AG09309 (cell line): ENCODE data around the gene SORCS1.

Experiments used
- DNase-seq: peaks from one replicate; pipeline ENCODE4 v3.0.0-alpha.2; 2010; ENCODE audit warnings: low read depth
- H3K4me3 ChIP-seq: 2 replicates; pipeline ENCODE4 v1.5.1; 2011; ENCODE audit warnings: mild to moderate bottlenecking, low read depth, low read length, moderate library complexity; ENCODE audit not compliant: control insufficient read depth
- TF ChIP-seq, protein P1 (sequence below): IDR thresholded peaks from 2 replicates; pipeline ENCODE4 v1.5.1; 2011; ENCODE audit warnings: mild to moderate bottlenecking, low read depth, low read length, inconsistent platforms; ENCODE audit not compliant: insufficient read depth, control insufficient read depth; ENCODE audit errors: missing control alignments

Gene SORCS1

DNA sequence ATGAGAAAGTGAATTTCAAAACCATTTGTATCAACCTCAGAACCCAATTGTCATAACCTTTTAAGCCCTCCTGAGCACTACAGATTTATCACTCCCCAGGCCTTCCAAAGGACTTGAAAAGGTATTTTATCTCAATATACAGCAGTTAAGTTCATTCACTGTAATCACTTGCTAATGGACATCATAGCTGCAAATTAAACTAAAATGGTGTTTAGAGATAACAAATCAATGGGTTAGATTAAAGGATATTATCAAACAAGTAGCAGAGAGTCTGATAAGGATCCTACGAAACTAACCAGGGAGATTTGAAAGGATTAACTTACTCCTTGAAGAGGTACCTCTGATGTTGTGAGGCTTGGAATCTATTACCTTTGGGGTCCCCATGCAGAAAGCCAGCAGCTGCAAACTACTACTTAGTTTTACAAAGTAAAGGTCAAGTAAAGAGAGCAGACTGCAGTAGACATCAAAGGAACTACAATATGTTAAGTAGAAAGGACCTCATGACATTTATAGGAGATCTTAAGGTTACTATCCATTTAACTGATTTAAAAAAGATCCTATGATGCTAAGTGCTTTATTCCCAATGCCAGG lies 359.4 kb downstream of the SORCS1 start:
- TF ChIP-seq, protein P1, sequence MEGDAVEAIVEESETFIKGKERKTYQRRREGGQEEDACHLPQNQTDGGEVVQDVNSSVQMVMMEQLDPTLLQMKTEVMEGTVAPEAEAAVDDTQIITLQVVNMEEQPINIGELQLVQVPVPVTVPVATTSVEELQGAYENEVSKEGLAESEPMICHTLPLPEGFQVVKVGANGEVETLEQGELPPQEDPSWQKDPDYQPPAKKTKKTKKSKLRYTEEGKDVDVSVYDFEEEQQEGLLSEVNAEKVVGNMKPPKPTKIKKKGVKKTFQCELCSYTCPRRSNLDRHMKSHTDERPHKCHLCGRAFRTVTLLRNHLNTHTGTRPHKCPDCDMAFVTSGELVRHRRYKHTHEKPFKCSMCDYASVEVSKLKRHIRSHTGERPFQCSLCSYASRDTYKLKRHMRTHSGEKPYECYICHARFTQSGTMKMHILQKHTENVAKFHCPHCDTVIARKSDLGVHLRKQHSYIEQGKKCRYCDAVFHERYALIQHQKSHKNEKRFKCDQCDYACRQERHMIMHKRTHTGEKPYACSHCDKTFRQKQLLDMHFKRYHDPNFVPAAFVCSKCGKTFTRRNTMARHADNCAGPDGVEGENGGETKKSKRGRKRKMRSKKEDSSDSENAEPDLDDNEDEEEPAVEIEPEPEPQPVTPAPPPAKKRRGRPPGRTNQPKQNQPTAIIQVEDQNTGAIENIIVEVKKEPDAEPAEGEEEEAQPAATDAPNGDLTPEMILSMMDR: no peak
- no peak overlapping the region for H3K4me3 ChIP-seq
- no peak for DNase-seq

DNA sequence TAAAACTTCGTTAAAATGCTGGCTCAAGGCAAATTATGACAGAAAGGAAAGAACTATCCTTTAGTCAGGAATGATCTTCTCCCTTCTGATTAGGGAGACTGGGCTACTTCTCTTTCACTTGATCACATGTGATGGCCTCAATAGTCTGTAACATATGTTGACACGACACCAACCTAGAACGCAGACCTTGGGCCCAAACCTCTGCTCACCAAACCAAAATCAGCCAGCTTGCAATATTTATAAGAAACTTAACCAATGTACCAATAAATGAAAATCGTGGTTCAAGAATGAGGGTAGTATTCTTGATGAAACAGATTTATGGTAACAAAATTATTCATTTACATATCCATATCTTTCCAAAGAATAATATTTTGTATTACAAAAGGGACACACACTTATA lies 361.6 kb downstream of the SORCS1 start:
- TF ChIP-seq, protein P1: no peak
- H3K4me3 ChIP-seq: no peak overlapping the region
- no peak for DNase-seq

DNA sequence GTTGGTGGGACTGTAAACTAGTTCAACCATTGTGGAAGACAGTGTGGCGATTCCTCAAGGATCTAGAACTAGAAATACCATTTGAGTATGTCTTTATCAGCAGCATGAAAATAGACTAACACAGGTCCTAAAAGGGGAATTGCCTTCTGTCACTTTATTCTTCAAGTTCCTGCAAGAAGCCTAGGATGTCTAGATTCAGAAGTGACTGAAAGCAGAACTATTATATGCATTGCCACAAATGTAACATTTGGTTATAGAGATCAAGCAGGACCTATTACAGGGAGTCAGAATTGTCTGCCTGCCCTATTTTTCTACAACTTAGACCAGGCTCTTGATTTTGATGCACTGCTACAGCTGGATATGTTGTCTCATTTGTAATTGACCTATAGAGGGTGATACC lies 364.7 kb downstream of the SORCS1 start:
- H3K4me3 ChIP-seq: no peak overlapping the region
- no peak for DNase-seq
- TF ChIP-seq, protein P1: no peak

DNA sequence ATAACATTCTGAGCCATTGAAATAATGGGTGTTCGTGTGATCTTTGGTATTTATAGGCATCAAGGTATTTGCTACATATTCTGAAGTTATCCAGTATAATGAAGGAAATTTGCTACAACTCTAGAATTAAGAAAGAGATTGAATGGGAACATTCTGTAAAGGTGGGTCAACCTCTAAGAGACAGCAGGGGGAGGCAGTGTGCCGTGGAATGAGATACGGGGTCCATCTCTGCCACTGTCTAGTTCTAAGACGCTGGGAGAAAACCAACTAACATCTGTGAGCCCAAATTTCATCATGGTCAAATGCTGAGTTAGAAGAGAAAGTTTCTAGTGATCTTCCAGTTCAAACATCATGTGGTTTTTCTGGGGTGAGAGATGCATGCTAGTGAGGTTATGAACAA lies 368.9 kb downstream of the SORCS1 start:
- no peak for DNase-seq
- TF ChIP-seq, protein P1: no peak
- H3K4me3 ChIP-seq: no peak overlapping the region

DNA sequence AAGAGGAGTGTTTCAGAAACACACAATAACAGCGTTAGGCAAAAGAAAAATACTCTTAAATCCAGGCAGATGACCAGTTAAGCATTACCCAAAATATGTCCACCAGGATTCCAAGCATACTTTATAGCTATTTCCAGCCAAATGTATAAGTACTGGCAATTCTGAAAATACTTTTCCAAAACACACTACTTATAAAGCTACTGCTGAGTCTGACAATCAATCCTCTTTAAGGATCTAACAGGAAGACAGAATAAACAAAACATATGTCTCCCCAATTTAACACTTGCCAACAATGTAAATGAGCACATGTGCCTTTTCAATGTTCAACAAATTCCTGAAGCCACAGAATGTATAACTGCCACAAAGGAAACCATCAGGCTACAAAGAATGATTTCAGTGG lies 370.9 kb downstream of the SORCS1 start:
- no peak for DNase-seq
- H3K4me3 ChIP-seq: no peak overlapping the region
- TF ChIP-seq, protein P1: no peak

DNA sequence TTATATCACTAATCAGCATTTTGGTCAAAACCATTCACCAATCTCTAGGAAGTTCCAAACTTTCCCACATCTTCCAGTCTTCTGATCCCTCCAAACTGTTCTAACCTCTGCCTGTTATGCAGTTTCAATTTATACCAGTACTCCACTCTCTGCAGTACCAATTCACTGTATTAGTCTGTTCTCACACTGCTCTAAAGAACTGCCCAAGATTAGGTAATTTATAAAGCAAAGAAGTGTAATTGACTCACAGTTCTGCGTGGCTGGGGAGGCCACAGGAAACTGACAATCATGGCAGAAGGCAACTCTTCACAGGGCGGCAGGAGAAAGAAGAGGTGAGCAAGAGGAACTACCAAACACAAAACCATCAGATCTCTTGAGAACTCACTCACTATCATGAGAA lies 374.9 kb downstream of the SORCS1 start:
- H3K4me3 ChIP-seq: no peak overlapping the region
- no peak for DNase-seq

More for the DNA sequence above, 374.9 kb downstream of the SORCS1 start:
- TF ChIP-seq, protein P1: no peak
